Measurements from ENCODE around the gene KCNMB1. TPM values are rescaled to one million over a fixed set of nuclear protein-coding genes. Genes with fewer than 3 reads are reported as not detected.

KCNMB1 gene
- not detected in 2 replicates for total RNA-seq

- DNase-seq, result no peak
Measured at GRCh38 chr5:170388818-170389549, at the start of gene KCNMB1. KCNMB1 (minus strand) TSS chr5:170389367; CDS start chr5:170385447, 3,920 bp downstream.

GRCh38 chr5:170438581-170438980 lies 49.4 kb upstream of the KCNMB1 start:
- no peak for DNase-seq

DNA sequence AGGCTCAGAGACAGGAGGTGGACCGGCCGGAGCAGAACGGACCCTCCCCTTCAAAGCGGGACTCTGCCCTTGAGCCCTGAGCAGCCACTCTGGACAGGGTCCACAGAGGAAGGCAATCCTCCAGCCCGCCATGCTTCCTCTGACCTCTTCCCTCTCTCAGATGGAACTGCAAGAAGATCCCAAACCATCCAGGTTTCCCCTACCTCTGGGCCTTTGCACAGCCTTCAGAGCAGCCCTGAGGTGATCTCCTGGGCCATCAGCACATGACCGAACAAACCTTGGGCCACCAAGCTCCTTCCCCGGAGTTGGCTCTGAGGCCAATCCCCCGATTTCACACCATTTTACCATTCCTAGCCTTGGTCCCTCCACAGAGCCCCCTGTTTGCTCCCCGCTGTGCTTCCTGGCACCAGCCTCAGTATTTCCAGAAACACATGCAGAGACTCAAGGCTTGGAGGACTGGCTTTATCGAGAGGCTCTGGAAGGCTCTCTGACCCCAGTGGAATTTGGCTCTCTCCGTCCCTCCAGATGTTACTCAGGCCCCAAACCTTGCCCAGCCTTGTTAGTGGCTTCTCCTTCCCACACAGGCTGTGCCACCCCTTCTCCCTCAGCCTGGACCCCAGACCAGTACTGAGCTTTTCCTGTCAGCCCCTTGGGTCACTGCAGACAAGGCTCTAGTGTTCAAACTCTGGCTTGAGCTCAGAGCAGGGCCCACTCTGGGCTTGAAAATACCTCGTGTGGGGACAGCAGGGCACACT lies 48.6 kb upstream of the KCNMB1 start:
- no peak for DNase-seq

DNA sequence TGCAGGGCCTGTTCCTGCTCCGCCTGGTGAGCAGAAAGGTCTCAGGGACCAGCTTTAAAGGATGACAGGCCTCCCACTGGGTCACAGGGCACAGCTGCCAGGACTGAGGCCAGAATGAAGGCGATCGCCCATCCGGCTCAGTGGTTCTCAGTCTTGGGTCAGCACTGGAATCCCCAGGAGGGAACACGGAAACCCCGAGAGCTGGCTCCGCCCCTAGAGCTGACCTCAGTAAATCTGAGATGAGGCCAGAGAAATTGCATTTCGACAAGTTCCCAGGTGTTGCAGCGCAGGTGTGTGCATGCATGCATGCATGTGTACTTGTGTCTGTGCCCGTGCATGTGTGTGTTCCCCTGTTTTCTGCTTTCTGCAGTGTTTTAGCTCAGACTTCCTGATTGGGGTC lies 47.2 kb upstream of the KCNMB1 start:
- no peak for DNase-seq

DNA sequence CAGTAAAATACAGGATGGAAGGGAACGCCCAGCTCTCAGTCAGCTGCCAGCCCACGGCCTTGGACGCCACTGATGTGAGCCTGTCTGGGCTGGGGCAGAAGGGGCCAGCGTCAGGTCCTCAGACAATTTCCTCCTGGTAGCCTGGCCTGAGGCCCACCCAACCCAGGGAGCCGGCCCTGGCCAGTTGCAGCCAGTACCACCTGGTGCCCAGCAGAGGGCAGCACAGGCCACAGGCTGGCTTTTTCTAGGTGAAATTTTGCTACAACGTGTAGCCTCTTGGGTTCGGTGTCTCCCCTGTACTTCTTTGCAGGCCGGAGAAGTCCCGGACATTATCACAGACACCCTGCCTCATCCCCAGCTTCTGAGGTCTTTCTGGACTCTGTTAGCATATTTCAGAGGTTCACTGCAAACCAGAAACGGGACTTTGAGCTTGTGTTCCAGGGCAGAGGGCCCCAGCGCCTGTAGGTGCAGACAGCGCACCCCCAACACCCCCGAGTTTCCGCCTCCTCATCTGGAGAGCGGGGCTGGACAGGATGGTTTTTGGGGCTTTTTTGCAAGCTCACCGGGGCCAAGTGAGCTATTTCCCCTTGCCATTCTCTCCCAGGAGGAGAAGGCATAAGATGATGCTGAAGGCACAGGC lies 45.9 kb upstream of the KCNMB1 start:
- DNase-seq, result peak; percentile 79

DNA sequence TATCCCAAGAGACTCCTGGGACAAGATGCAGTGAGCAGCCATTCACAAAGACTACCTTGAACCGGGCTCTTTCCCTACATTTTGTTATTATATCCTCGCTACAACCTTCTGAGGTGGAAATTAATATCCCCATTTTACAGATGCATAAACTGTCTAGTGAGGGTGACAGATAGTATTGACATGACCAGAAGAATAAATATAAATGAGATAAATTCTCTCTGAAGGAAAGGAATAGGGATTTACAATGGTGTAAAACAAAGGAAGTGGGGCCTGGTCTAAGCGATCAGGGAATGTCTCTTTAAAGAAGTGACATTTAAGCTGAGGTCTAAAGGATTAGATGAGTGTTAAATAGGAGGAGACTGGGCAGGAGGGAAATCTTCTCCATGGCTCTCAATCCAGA lies 43.5 kb upstream of the KCNMB1 start:
- DNase-seq, result no peak

- DNase-seq, result no peak
Measured at GRCh38 chr5:170431571-170431970, 42.4 kb upstream of the KCNMB1 start.

- no peak for DNase-seq
Measured at GRCh38 chr5:170430866-170431437, 41.8 kb upstream of the KCNMB1 start.

GRCh38 chr5:170430256-170430655 lies 41.1 kb upstream of the KCNMB1 start:
- no peak for DNase-seq

- DNase-seq, result peak; percentile 25
Measured at GRCh38 chr5:170429014-170429413, 39.8 kb upstream of the KCNMB1 start.

GRCh38 chr5:170427672-170428236 lies 38.6 kb upstream of the KCNMB1 start:
- DNase-seq, result peak; percentile 6

GRCh38 chr5:170426786-170427185 lies 37.6 kb upstream of the KCNMB1 start:
- DNase-seq, result no peak

- DNase-seq, result no peak
Measured at GRCh38 chr5:170426149-170426767, 37.1 kb upstream of the KCNMB1 start.

DNA sequence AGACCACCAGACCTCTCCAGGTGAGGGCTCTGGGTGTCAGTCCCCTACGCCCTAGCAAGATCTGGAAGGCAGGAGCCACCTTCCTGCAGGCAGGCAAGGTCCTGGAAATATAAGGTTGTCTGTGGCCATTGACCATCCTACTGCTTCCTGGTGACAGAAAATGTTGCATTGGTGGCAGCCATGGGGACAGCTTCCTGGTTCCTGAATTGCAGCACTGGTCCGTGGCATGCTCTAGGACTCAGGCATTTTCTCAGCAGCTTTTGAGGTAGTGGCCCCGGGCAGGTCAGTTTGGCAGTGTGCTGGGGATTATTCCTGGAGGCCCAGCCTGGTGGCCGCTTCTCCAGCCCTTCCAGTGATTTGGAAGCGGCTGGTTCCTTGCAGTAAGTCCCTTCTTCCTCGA lies 36.6 kb upstream of the KCNMB1 start:
- no peak for DNase-seq

GRCh38 chr5:170424629-170425028 lies 35.5 kb upstream of the KCNMB1 start:
- no peak for DNase-seq

DNA sequence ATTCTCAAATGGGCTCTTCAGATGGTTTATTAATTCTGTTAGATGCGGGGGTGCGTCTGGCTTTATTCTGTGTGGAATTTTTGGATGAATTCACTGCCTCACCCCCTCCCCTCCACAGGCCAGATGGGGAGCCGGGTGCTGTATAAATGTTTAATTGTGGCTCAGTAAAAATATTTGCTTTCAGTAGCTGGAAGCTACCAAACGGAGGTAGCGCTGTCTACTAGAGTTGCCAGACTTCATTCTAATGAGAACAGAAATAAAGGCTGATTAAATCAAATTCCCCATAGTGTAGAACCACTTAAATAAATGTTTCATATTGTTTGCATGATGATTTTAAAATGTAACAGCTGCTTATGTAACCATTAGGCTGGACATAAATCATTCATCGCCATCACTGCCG lies 34.5 kb upstream of the KCNMB1 start:
- DNase-seq, result no peak

DNA sequence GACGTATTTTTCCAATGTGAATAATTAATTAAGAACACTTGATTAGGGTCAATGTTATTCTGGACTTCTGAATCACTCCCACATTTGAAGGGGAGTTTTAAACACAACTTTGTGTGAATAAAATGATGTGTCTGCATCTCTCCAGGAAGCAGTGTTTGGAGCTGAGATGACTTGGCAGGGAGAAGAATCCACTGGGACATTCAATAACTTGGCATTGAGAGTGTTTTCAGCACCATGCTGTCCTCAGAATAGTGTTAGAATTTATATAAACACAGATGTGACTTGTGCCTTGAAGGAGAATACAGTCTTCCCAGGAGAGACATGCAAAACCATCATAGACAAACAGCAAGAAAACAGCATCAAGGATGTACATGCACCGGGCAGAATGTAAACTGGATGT lies 32.7 kb upstream of the KCNMB1 start:
- peak; percentile 10 for DNase-seq

DNA sequence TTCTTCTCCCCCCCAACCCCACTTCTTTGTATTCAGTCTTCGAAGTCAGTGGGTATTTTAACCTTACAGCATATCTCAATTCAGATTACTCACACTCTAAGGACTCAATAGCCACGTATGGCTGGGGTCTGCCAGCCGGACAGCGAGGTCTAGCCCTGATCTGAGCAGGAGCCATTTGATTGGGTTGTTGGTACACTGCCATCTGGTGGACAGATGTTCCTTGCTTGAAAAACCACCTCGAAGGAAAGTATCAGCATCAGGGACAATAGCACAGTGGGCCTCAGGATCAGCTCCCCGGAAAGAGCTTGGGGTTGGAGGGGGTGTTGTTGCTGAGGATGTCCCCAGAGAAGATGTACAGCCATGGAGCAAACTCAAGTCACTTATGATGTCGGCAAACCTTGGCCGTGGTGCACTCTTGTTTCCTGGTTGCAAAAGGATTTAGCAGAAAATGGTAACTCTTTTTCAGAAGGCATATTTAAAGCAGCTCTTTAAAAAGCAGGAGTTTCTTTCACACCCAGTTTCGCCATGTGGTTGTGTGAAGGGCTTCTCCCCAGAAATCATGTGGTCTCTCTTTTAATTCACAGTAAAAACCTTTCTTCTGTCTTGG lies 31.7 kb upstream of the KCNMB1 start:
- peak; percentile 87 for DNase-seq

GRCh38 chr5:170419643-170420042 lies 30.5 kb upstream of the KCNMB1 start:
- no peak for DNase-seq

DNA sequence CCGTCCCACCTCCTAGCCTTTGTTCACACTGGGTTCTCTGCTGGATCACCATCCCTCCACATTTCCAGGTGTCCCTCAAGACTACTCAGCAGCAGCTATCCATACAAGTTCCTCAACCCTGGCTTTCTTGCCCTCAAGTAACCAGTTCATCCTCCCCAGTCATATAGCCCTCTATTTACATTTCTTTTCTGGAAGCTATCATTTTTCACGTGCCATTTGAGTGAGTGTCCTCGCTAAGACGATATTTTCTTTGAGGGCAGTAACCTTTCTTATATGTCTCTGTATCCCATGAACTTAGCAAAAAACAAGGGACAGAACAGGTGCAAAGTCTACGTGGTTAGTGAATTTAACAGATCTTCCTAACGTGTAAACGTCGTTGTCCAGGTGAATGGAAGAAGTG lies 29.6 kb upstream of the KCNMB1 start:
- no peak for DNase-seq

DNA sequence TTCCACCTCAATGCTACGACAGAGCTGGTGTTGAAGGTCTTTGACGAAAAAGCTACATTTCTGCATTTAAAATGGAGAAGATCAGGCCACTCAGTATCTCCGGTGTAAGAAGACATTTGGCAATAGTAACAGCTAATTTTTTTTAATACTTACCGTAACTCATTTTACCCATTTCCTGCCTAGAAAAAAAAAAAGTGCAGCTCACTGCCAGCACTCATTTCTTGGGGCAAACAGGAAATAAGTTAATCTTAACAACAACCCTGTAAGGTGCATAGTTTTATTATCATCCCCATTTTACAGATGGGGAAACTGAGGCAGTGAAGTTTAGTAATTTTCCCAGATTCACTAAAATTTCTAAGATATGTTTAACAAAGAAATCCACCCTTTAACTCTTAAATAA lies 27.4 kb upstream of the KCNMB1 start:
- no peak for DNase-seq

GRCh38 chr5:170414786-170415185 lies 25.6 kb upstream of the KCNMB1 start:
- no peak for DNase-seq
